GM18517 (cell line): ENCODE data around the gene DACT2.
"Not testable (repeated sequence)": the region's sequence is repeated elsewhere in the genome, so short reads cannot be mapped to it uniquely, and the experiment has no call there.

Source experiments
- ATAC-seq: cut with Tn5 transposase; IDR thresholded peaks from one replicate; pipeline ENCODE4 v1.9.1; 2021; ENCODE audit warnings: mild to moderate bottlenecking, moderate library complexity; ENCODE audit not compliant: unreplicated experiment

The DACT2 gene

GRCh38 chr6:168319279-168320111 is at the start of gene DACT2:
TSS of gene DACT2 (minus strand) at chr6:168319777. CDS start at chr6:168319633, 144 bp downstream.
- no peak for ATAC-seq

- ATAC-seq: no peak
Measured at GRCh38 chr6:168368936-168369335, 49.4 kb upstream of the DACT2 start.

GRCh38 chr6:168368066-168368820 is 48.7 kb upstream of the DACT2 start:
- ATAC-seq: no peak

GRCh38 chr6:168367285-168367751 is 47.7 kb upstream of the DACT2 start:
- no peak for ATAC-seq

GRCh38 chr6:168366473-168366872 is 46.9 kb upstream of the DACT2 start:
- no peak for ATAC-seq

GRCh38 chr6:168365422-168366165 is 46.0 kb upstream of the DACT2 start:
- no peak for ATAC-seq

GRCh38 chr6:168364793-168365421 is 45.3 kb upstream of the DACT2 start:
- no peak for ATAC-seq

- no peak for ATAC-seq
Measured at GRCh38 chr6:168363811-168364792, 44.5 kb upstream of the DACT2 start.

GRCh38 chr6:168363302-168363701 is 43.7 kb upstream of the DACT2 start:
- no peak for ATAC-seq

GRCh38 chr6:168362276-168362990 is 42.9 kb upstream of the DACT2 start:
- ATAC-seq: no peak

GRCh38 chr6:168361766-168362165 is 42.2 kb upstream of the DACT2 start:
- ATAC-seq: no peak

- no peak for ATAC-seq
Measured at GRCh38 chr6:168359794-168360193, 40.2 kb upstream of the DACT2 start.

GRCh38 chr6:168358842-168359420 is 39.4 kb upstream of the DACT2 start:
- no peak for ATAC-seq

GRCh38 chr6:168356872-168357271 is 37.3 kb upstream of the DACT2 start:
- not testable (repeated sequence) for ATAC-seq

GRCh38 chr6:168355716-168356522 is 36.3 kb upstream of the DACT2 start:
- no peak for ATAC-seq

- no peak for ATAC-seq
Measured at GRCh38 chr6:168354338-168354737, 34.8 kb upstream of the DACT2 start.

GRCh38 chr6:168353041-168353440 is 33.5 kb upstream of the DACT2 start:
- ATAC-seq: no peak

GRCh38 chr6:168352096-168352495 is 32.5 kb upstream of the DACT2 start:
- ATAC-seq: no peak
